MCF 10A (cell line): Measurements from ENCODE around the gene CCL24. TPM values are rescaled to one million over a fixed set of nuclear protein-coding genes. Genes with fewer than 3 reads are reported as not detected.
"Not testable (repeated sequence)": the region's sequence is repeated elsewhere in the genome, so short reads cannot be mapped to it uniquely, and the experiment has no call there.

ENCODE experiments used
- BruUV-seq: library from RNA; stranded (reverse); fragments of 400-500 nt; replicated peaks from 2 replicates; lab custom pipeline; 2021; lab: Mats Ljungman, UMichigan
- CTCF ChIA-PET: fragments of 300-600 bp; sonication (Branson Sonifier 250); formaldehyde crosslinking; extraction: SDS; loops from one replicate; lab custom pipeline; 2021; ENCODE audit warnings: antibody characterized with exemption, inconsistent platforms; lab: Yijun Ruan, JAX
- POLR2A ChIA-PET: fragments of 300-600, 350-650 bp; sonication (Branson Sonifier 250); formaldehyde crosslinking; extraction: SDS; loops from one replicate; lab custom pipeline; 2020; ENCODE audit warnings: antibody characterized with exemption, inconsistent platforms; lab: Yijun Ruan, JAX
- DNase-seq: peaks from one replicate; pipeline ENCODE4 v3.0.0-alpha.2; 2018; ENCODE audit not compliant: unreplicated experiment
- H3K27ac Mint-ChIP-seq: one replicate; pipeline ENCODE4 v1.8.0; 2022; ENCODE audit warnings: mild to moderate bottlenecking, low read depth, mixed read lengths; ENCODE audit not compliant: unreplicated experiment
- H3K27me3 Mint-ChIP-seq: one replicate; pipeline ENCODE4 v1.8.0; 2022; ENCODE audit warnings: mixed read lengths; ENCODE audit not compliant: insufficient read depth, unreplicated experiment
- H3K36me3 Mint-ChIP-seq: one replicate; pipeline ENCODE4 v1.8.0; 2022; ENCODE audit warnings: mild to moderate bottlenecking, moderate library complexity, mixed read lengths; ENCODE audit not compliant: insufficient read depth, unreplicated experiment
- H3K4me1 Mint-ChIP-seq: one replicate; pipeline ENCODE4 v1.8.0; 2022; ENCODE audit warnings: mixed read lengths; ENCODE audit not compliant: insufficient read depth, unreplicated experiment
- H3K4me3 Mint-ChIP-seq: one replicate; pipeline ENCODE4 v1.8.0; 2022; ENCODE audit warnings: mild to moderate bottlenecking, moderate library complexity, mixed read lengths; ENCODE audit not compliant: unreplicated experiment
- H3K9me3 Mint-ChIP-seq: one replicate; pipeline ENCODE4 v1.8.0; 2022; ENCODE audit warnings: mixed read lengths; ENCODE audit not compliant: unreplicated experiment
- CTCF ChIP-seq: fragments of 200-600 bp; IDR thresholded peaks from one replicate; pipeline ENCODE4 v1.8.0; 2022; ENCODE audit warnings: antibody characterized with exemption, mild to moderate bottlenecking; ENCODE audit not compliant: unreplicated experiment
- intact Hi-C: fragments of 100-400 bp; cut with micrococcal nuclease; formaldehyde crosslinking; loops from 2 replicates; pipeline ENCODE4 v1.14.1; 2022
- total RNA-seq: library from RNA; stranded (reverse); gene quantifications from 2 replicates; pipeline ENCODE4 v1.2.3, GENCODE V29; 2022

The CCL24 gene
- total RNA-seq, 1 experiment from 2014 or later = not detected

GRCh38 chr7:75762350-75762917 is 51.2 kb downstream of the CCL24 start:
- ChIA-PET CTCF (interaction anchor here (0.5 to 2.6 kb wide), 38 partner anchors 8 to 643 kb away, joined by 3 to 37 read pairs (median 4); partner anchors contain the start of gene CCL26), POLR2A (interaction anchor here (0.6 to 1.4 kb wide), 2 partner anchors 116 to 329 kb away, joined by 3 to 4 read pairs; no protein-coding TSS in a partner anchor)
- BruUV-seq = no TSS peak
- Mint-ChIP-seq H3K4me1 (peaks cover 6% of the 10 kb centered on the region), H3K36me3 (no peaks in the 10 kb centered on the region), H3K27ac (no peak overlapping the region), H3K27me3 (no peaks in the 10 kb centered on the region), H3K9me3 (no peaks in the 10 kb centered on the region), H3K4me3 (no peak overlapping the region)
- intact Hi-C loops = no loop called here
- peak; percentile 77 for TF ChIP-seq CTCF
- DNase-seq = peak; percentile 69

- H3K36me3 Mint-ChIP-seq, H3K27ac Mint-ChIP-seq, H3K27me3 Mint-ChIP-seq, H3K4me1 Mint-ChIP-seq, DNase-seq, BruUV-seq, H3K4me3 Mint-ChIP-seq, H3K9me3 Mint-ChIP-seq, intact Hi-C loops: not testable (repeated sequence)
- ChIA-PET CTCF (interaction anchor here (0.6 to 2.6 kb wide), 35 partner anchors 7 to 314 kb away, joined by 3 to 37 read pairs (median 3); partner anchors contain the start of gene CCL26), POLR2A (interaction anchor here (1.4 kb wide), 1 partner anchor 116 kb away, joined by 4 read pairs; no protein-coding TSS in a partner anchor)
Measured at GRCh38 chr7:75761801-75762200, 51.8 kb downstream of the CCL24 start.

Other genes with a start within 250 kb of the CCL24 start
- 11.1 and 12.0 TPM in 2 replicates for gene HIP1, start 74.9 kb downstream of the CCL24 start, total RNA-seq
- gene CCL26, start 41.6 kb downstream of the CCL24 start, total RNA-seq = not detected in 2 replicates
- 36.1 and 38.6 TPM in 2 replicates for gene RHBDD2, start 65.2 kb upstream of the CCL24 start, total RNA-seq
- 45.1 and 58.0 TPM in 2 replicates for gene POR, start 101.3 kb upstream of the CCL24 start, total RNA-seq
- 19.3 and 19.4 TPM in 2 replicates for gene TMEM120A, start 180.8 kb upstream of the CCL24 start, total RNA-seq
- gene STYXL1, start 234.2 kb upstream of the CCL24 start, total RNA-seq = 49.3 and 79.7 TPM in 2 replicates
- gene MDH2, start 234.3 kb upstream of the CCL24 start, total RNA-seq = 278 and 328 TPM in 2 replicates